ENCODE measurements around the gene GNG7. TPM values are rescaled to one million over a fixed set of nuclear protein-coding genes. Genes with fewer than 3 reads are reported as not detected.

Gene GNG7
- total and polyA plus RNA-seq, 10 of the 15 experiments (the other 5 are each of a cell fraction or from before 2014, with no cell fraction given): 1.9 to 13.6 (median 6.5) TPM

GRCh38 chr19:2646866-2647535 is 55.5 kb downstream of the GNG7 start:
- DNase-seq (ENCODE audit: low read depth, low spot score): no peak
- no peak for FAIRE-seq

More at GRCh38 chr19:2646866-2647535, 55.5 kb downstream of the GNG7 start:
- no peak overlapping the region for H2AFZ ChIP-seq (ENCODE audit: control insufficient read depth, low read depth, low read length)
- ChIA-PET CTCF (interaction anchor here (0.6 to 3.5 kb wide), 7 partner anchors 14 to 141 kb away, joined by 3 to 125 read pairs (median 5); no protein-coding TSS in a partner anchor), RAD21 (ENCODE audit: unreplicated experiment) (no interaction called here), SMC1A (ENCODE audit: uncharacterized antibody, unreplicated experiment) (interaction anchor here (1.2 to 2.3 kb wide), 2 partner anchors 25 to 103 kb away, joined by 3 to 6 read pairs; no protein-coding TSS in a partner anchor), POLR2A (no interaction called here)
- no peaks in the 10 kb centered on the region for H3K27me3 ChIP-seq (replicated peaks in 1 of 2; ENCODE audit: control insufficient read depth in 2 of 2, insufficient read depth in 2 of 2, low read length in 1 of 2)
- 73% methylated on average over 20 of the region's 20 CpGs for WGBS (ENCODE audit: insufficient coverage, insufficient replicate concordance, low lambda C conversion rate, missing lambda C conversion rate)
- no peak overlapping the region for H3K4me2 ChIP-seq (ENCODE audit: control insufficient read depth, insufficient read depth)
- intact Hi-C loops (cut with micrococcal nuclease; ENCODE audit: unreplicated experiment): loop anchor here (5.0 kb wide), 1 partner anchor 240 kb away; no protein-coding TSS in a partner anchor
- peaks cover 9% of the 10 kb centered on the region for H3K4me1 ChIP-seq (ENCODE audit: control insufficient read depth, insufficient read depth, low read length)
- TF ChIP-seq EGR1 (IDR thresholded peaks at IDR 0.05; ENCODE audit: borderline replicate concordance in 1 of 2, low read depth in 2 of 2, low read length in 2 of 2) (no peak), RB1 (IDR thresholded peaks at IDR 0.05; ENCODE audit: borderline replicate concordance) (no peak), BCL3 (IDR thresholded peaks at IDR 0.05; ENCODE audit: borderline replicate concordance, insufficient read depth, low read depth, low read length, poor library complexity, severe bottlenecking) (no peak), GATAD2B (conservative IDR thresholded peaks at IDR 0.05; ENCODE audit: low read depth) (no peak)
- TF ChIP-seq, protein P1, sequence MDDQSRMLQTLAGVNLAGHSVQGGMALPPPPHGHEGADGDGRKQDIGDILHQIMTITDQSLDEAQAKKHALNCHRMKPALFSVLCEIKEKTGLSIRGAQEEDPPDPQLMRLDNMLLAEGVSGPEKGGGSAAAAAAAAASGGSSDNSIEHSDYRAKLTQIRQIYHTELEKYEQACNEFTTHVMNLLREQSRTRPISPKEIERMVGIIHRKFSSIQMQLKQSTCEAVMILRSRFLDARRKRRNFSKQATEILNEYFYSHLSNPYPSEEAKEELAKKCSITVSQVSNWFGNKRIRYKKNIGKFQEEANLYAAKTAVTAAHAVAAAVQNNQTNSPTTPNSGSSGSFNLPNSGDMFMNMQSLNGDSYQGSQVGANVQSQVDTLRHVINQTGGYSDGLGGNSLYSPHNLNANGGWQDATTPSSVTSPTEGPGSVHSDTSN (IDR thresholded peaks at IDR 0.05; ENCODE audit: insufficient replicate concordance, low read depth, low read length): no peak
- in situ Hi-C loops (cut with MboI): loop anchor here (5.0 kb wide), 2 partner anchors 100 to 240 kb away; no protein-coding TSS in a partner anchor
- no peaks in the 10 kb centered on the region for H3K79me2 ChIP-seq (ENCODE audit: control insufficient read depth, insufficient read depth, low read length)
- H3K36me3 ChIP-seq (ENCODE audit: control insufficient read depth in 2 of 2, insufficient read depth in 2 of 2, low read length in 1 of 2): peaks cover 0 to 5% of the 10 kb centered on the region in 2 experiments; a peak in 1 of 4 replicates
- H3K9me3 ChIP-seq (replicated peaks; ENCODE audit: control insufficient read depth, insufficient read depth, low read length): no peaks in the 10 kb centered on the region
- no peak overlapping the region for H3K9ac ChIP-seq (ENCODE audit: control insufficient read depth, insufficient read depth, low read length)
- no peaks in the 10 kb centered on the region for H4K20me1 ChIP-seq (ENCODE audit: control insufficient read depth, insufficient read depth)
- no peak overlapping the region for H3K27ac ChIP-seq (ENCODE audit: control insufficient read depth, insufficient read depth)
- no peak for ATAC-seq
- no peak overlapping the region for H3K4me3 ChIP-seq
- no TSS peak for BruUV-seq (replicated peaks)

Measured in GM12878 (cell line).